HEK293T (cell line): ENCODE results near the gene HMBS.

Experiments
- ARNT ChIP-seq: fragments of 450-650 bp; IDR thresholded peaks from 2 replicates; pipeline ENCODE4 v1.6.1; 2017; ENCODE audit warnings: mild to moderate bottlenecking
- BHLHE40 ChIP-seq: fragments of 450-650 bp; IDR thresholded peaks from 2 replicates; pipeline ENCODE4 v1.6.1; 2016; ENCODE audit warnings: mild to moderate bottlenecking, moderate library complexity, borderline replicate concordance
- ELF4 ChIP-seq: fragments of 450-650 bp; IDR thresholded peaks from 2 replicates; pipeline ENCODE4 v1.6.1; 2017; ENCODE audit warnings: antibody characterized with exemption
- FOXA1 ChIP-seq: fragments of 450-650 bp; IDR thresholded peaks from 2 replicates; pipeline ENCODE4 v1.6.1; 2016; ENCODE audit warnings: mild to moderate bottlenecking
- FOXM1 ChIP-seq: fragments of 450-650 bp; IDR thresholded peaks from 2 replicates; pipeline ENCODE4 v1.6.1; 2017; ENCODE audit warnings: mild to moderate bottlenecking, borderline replicate concordance
- L3MBTL2 ChIP-seq: fragments of 450-650 bp; conservative IDR thresholded peaks from 2 replicates; pipeline ENCODE4 v1.6.1; 2016; ENCODE audit warnings: mild to moderate bottlenecking
- LEF1 ChIP-seq: fragments of 450-650 bp; IDR thresholded peaks from 2 replicates; pipeline ENCODE4 v1.6.1; 2017; ENCODE audit warnings: mild to moderate bottlenecking, borderline replicate concordance
- SP1 ChIP-seq: fragments of 450-650 bp; IDR thresholded peaks from 2 replicates; pipeline ENCODE4 v1.6.1; 2017
- SUZ12 ChIP-seq: fragments of 450-650 bp; IDR thresholded peaks from 2 replicates; pipeline ENCODE4 v1.6.1; 2016; ENCODE audit warnings: mild to moderate bottlenecking
- TARDBP ChIP-seq: fragments of 450-650 bp; IDR thresholded peaks from 2 replicates; pipeline ENCODE4 v1.6.1; 2016
- ZNF384 ChIP-seq: fragments of 450-650 bp; IDR thresholded peaks from 2 replicates; pipeline ENCODE4 v1.6.1; 2016

DNA sequence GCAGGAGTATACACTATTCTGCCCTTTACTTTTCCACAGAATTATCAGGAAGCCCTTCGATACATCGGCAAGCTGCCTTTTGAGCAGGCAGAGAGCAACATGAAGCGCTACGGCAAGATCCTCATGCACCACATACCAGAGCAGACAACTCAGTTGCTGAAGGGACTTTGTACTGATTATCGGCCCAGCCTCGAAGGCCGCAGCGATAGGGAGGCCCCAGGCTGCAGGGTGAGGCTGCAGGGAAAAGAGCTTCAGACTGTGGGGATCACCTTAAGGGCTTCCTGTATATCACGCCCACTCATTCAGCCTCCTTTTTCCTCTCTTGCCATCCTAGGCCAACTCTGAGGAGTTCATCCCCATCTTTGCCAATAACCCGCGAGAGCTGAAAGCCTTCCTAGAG is 6.8 kb upstream of the HMBS start:
- TF ChIP-seq TARDBP (no peak), SP1 (no peak), FOXM1 (no peak), L3MBTL2 (no peak), ZNF384 (no peak), ARNT (no peak), ELF4 (no peak), BHLHE40 (no peak), LEF1 (no peak), FOXA1 (no peak), SUZ12 (no peak)
